Sigmoid colon (tissue), 4 donors: ENCODE results near the gene TBC1D1.

Experiments used
- EP300 ChIP-seq, 4 donors: sonication (generic); formaldehyde crosslinking; IDR thresholded peaks; one replicate each; pipeline ENCODE4 v1.6.1; 2017; ENCODE audit warnings: antibody characterized with exemption in 4 of 4
- POLR2A ChIP-seq, 2 donors: fragments of 450-650 bp; IDR thresholded peaks; one replicate each; pipeline ENCODE4 v1.6.1; 2016; ENCODE audit warnings: antibody characterized with exemption in 2 of 2, mild to moderate bottlenecking in 2 of 2, moderate library complexity in 2 of 2
- TF ChIP-seq, protein P1 (sequence below), 4 experiments: fragments of 450-650 bp in 3 of 4; fragments of 200-600 bp in 1 of 4; IDR thresholded peaks; one replicate each; pipeline ENCODE4 v1.5.1; 2016 to 2019; ENCODE audit warnings: antibody characterized with exemption in 4 of 4, mild to moderate bottlenecking in 3 of 4, moderate library complexity in 2 of 4

DNA sequence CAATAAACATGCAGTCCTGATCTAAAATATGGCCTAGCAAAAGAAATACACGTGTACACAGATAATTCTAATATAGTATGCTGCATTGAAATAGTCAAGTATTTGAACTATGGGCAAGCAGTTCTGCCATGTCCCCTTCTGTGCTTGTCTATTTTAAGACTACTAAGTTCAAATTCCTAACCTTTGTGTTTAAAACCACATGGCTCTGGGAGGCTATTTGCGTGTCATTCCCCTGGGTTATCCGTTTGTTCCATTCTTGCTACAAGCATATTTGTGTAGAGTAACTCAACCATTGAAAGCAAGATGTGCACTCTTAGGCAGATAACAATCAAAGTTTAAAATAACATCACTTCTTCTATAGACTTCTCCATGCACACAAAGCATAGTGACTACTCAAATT, 25.4 kb upstream of the TBC1D1 start:
- TF ChIP-seq EP300 (IDR thresholded peaks at IDR 0.05) (no peak), POLR2A (IDR thresholded peaks at IDR 0.05) (no peak)
- TF ChIP-seq, protein P1, sequence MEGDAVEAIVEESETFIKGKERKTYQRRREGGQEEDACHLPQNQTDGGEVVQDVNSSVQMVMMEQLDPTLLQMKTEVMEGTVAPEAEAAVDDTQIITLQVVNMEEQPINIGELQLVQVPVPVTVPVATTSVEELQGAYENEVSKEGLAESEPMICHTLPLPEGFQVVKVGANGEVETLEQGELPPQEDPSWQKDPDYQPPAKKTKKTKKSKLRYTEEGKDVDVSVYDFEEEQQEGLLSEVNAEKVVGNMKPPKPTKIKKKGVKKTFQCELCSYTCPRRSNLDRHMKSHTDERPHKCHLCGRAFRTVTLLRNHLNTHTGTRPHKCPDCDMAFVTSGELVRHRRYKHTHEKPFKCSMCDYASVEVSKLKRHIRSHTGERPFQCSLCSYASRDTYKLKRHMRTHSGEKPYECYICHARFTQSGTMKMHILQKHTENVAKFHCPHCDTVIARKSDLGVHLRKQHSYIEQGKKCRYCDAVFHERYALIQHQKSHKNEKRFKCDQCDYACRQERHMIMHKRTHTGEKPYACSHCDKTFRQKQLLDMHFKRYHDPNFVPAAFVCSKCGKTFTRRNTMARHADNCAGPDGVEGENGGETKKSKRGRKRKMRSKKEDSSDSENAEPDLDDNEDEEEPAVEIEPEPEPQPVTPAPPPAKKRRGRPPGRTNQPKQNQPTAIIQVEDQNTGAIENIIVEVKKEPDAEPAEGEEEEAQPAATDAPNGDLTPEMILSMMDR (IDR thresholded peaks at IDR 0.05): no peak
